IMR-90 (cell line): ENCODE measurements around the gene NR2C2. TPM values are rescaled to one million over a fixed set of nuclear protein-coding genes. Genes with fewer than 3 reads are reported as not detected.

Source experiments
- ATAC-seq: fragments of 200-7000 bp; cut with Tn5 transposase; 2 replicates; pipeline ENCODE4 v1.9.1; 2020; ENCODE audit warnings: low read depth, mild to moderate bottlenecking, moderate library complexity
- BruUV-seq: library from RNA; stranded (reverse); fragments of 400-500 nt; replicated peaks from 2 replicates; lab custom pipeline; 2021; lab: Mats Ljungman, UMichigan
- CTCF ChIA-PET: fragments of 300-600 bp; formaldehyde crosslinking; extraction: SDS; loops from one replicate; lab custom pipeline; 2021; ENCODE audit warnings: antibody characterized with exemption; lab: Yijun Ruan, JAX
- POLR2A ChIA-PET: fragments of 300-600 bp; sonication (Branson Sonifier 250); formaldehyde crosslinking; loops from one replicate; lab custom pipeline; 2022; ENCODE audit warnings: antibody characterized with exemption; ENCODE audit not compliant: unreplicated experiment; lab: Charles Lee
- DNase-seq: peaks from one replicate; pipeline ENCODE4 v3.0.0; 2013
- H2AFZ ChIP-seq: replicated peaks from 2 replicates; pipeline ENCODE3; 2013; ENCODE audit warnings: low read length, mild to moderate bottlenecking; ENCODE audit not compliant: poor library complexity
- H2AK5ac ChIP-seq: 2 replicates; pipeline ENCODE4 v1.6.1; 2013; ENCODE audit warnings: low read depth, low read length, inconsistent platforms
- H2AK9ac ChIP-seq: replicated peaks from 2 replicates; pipeline ENCODE3; 2013; ENCODE audit warnings: mild to moderate bottlenecking, low read depth, low read length, moderate library complexity; ENCODE audit not compliant: poor library complexity
- H2BK120ac ChIP-seq: 2 replicates; pipeline ENCODE4 v1.6.1; 2013; ENCODE audit warnings: low read depth, low read length, inconsistent platforms
- H2BK15ac ChIP-seq: 3 replicates; pipeline ENCODE4 v1.6.1; 2013; ENCODE audit warnings: low read depth, low read length, inconsistent platforms
- H2BK20ac ChIP-seq: 2 replicates; pipeline ENCODE4 v1.6.1; 2013; ENCODE audit warnings: low read depth, mild to moderate bottlenecking, inconsistent platforms, low read length, moderate library complexity
- H2BK5ac ChIP-seq: 2 replicates; pipeline ENCODE4 v1.6.1; 2013; ENCODE audit warnings: mild to moderate bottlenecking, low read depth, low read length, inconsistent platforms; ENCODE audit not compliant: poor library complexity, severe bottlenecking
- H3K14ac ChIP-seq: replicated peaks from 2 replicates; pipeline ENCODE4 v1.6.1; 2013; ENCODE audit warnings: low read depth, low read length, inconsistent platforms
- H3K18ac ChIP-seq: 2 replicates; pipeline ENCODE4 v1.6.1; 2013; ENCODE audit warnings: low read depth, low read length, control low read depth
- H3K23ac ChIP-seq: 2 replicates; pipeline ENCODE4 v1.6.1; 2013; ENCODE audit warnings: low read depth, low read length, inconsistent platforms
- H3K27ac ChIP-seq: 2 replicates; pipeline ENCODE4 v1.5.1; 2013; ENCODE audit warnings: mild to moderate bottlenecking, control low read depth, low read length; ENCODE audit not compliant: insufficient read depth
- H3K27me3 ChIP-seq: 2 replicates; pipeline ENCODE4 v1.6.1; 2013; ENCODE audit warnings: low read length; ENCODE audit not compliant: control insufficient read depth, insufficient read depth
- H3K36me3 ChIP-seq: 2 replicates; pipeline ENCODE4 v1.6.1; 2013; ENCODE audit warnings: low read length, mixed read lengths; ENCODE audit not compliant: control insufficient read depth, insufficient read depth
- H3K4ac ChIP-seq: 2 replicates; pipeline ENCODE4 v1.6.1; 2013; ENCODE audit warnings: low read depth, low read length, inconsistent platforms
- H3K4me1 ChIP-seq: 2 replicates; pipeline ENCODE4 v1.6.1; 2013; ENCODE audit warnings: low read length, mixed read lengths; ENCODE audit not compliant: control insufficient read depth, insufficient read depth
- H3K4me2 ChIP-seq: 2 replicates; pipeline ENCODE4 v1.6.1; 2013; ENCODE audit warnings: low read depth, mild to moderate bottlenecking, control low read depth, low read length, moderate library complexity
- H3K4me3 ChIP-seq: 2 replicates; pipeline ENCODE4 v1.5.1; 2013; ENCODE audit warnings: low read depth, mild to moderate bottlenecking, control low read depth, low read length, moderate library complexity; ENCODE audit not compliant: insufficient read depth
- H3K56ac ChIP-seq: 2 replicates; pipeline ENCODE4 v1.6.1; 2013; ENCODE audit warnings: low read length, inconsistent platforms; ENCODE audit not compliant: insufficient read depth; ENCODE audit errors: extremely low read depth
- H3K79me1 ChIP-seq, 2 experiments: 2 replicates each; pipeline ENCODE4 v1.6.1; 2013; ENCODE audit warnings: low read length in 2 of 2, inconsistent platforms in 1 of 2, low read depth in 1 of 2
- H3K9ac ChIP-seq: 2 replicates; pipeline ENCODE4 v1.6.1; 2013; ENCODE audit warnings: low read depth, low read length, control low read depth
- H3K9me1 ChIP-seq: 2 replicates; pipeline ENCODE4 v1.6.1; 2013; ENCODE audit warnings: low read length, inconsistent platforms; ENCODE audit not compliant: insufficient read depth
- H3K9me3 ChIP-seq: 2 replicates; pipeline ENCODE4 v1.6.1; 2013; ENCODE audit warnings: low read length; ENCODE audit not compliant: control insufficient read depth, insufficient read depth
- H4K20me1 ChIP-seq: 2 replicates; pipeline ENCODE4 v1.6.1; 2013; ENCODE audit warnings: low read length, inconsistent platforms; ENCODE audit not compliant: insufficient read depth
- H4K5ac ChIP-seq: 2 replicates; pipeline ENCODE4 v1.6.1; 2013; ENCODE audit warnings: mild to moderate bottlenecking, low read depth, low read length, control low read depth
- H4K8ac ChIP-seq, 2 experiments: 2 replicates each; pipeline ENCODE4 v1.6.1; 2013; ENCODE audit warnings: low read depth in 2 of 2, low read length in 2 of 2, control low read depth in 1 of 2, inconsistent platforms in 1 of 2
- H4K91ac ChIP-seq: 2 replicates; pipeline ENCODE4 v1.6.1; 2013; ENCODE audit warnings: low read depth, low read length, inconsistent platforms; ENCODE audit not compliant: insufficient read depth
- BHLHE40 ChIP-seq: fragments of 150-350 bp; IDR thresholded peaks from 2 replicates; pipeline ENCODE4 v1.6.1; 2016; ENCODE audit warnings: mild to moderate bottlenecking, low read depth, low read length
- CEBPB ChIP-seq: IDR thresholded peaks from 2 replicates; pipeline ENCODE4 v1.6.1; 2012; ENCODE audit warnings: low read depth, low read length, improper control_type of control experiment
- CHD1 ChIP-seq: IDR thresholded peaks from 2 replicates; pipeline ENCODE4 v1.6.1; 2012; ENCODE audit warnings: low read depth, low read length, improper control_type of control experiment
- FOS ChIP-seq: fragments of 150-350 bp; IDR thresholded peaks from 2 replicates; pipeline ENCODE4 v1.6.1; 2016; ENCODE audit warnings: low read depth, low read length
- MAFK ChIP-seq: IDR thresholded peaks from 2 replicates; pipeline ENCODE4 v1.6.1; 2012; ENCODE audit warnings: low read depth, low read length, improper control_type of control experiment
- MAZ ChIP-seq: IDR thresholded peaks from 2 replicates; pipeline ENCODE4 v1.6.1; 2012; ENCODE audit warnings: low read depth, mild to moderate bottlenecking, low read length, improper control_type of control experiment, moderate library complexity, borderline replicate concordance
- MXI1 ChIP-seq: IDR thresholded peaks from 2 replicates; pipeline ENCODE4 v1.6.1; 2012; ENCODE audit warnings: low read depth, mild to moderate bottlenecking, low read length, moderate library complexity, borderline replicate concordance
- NFE2L2 ChIP-seq: fragments of 150-350 bp; IDR thresholded peaks from 2 replicates; pipeline ENCODE4 v1.6.1; 2016; ENCODE audit warnings: low read depth, mild to moderate bottlenecking, low read length
- POLR2A ChIP-seq: IDR thresholded peaks from 2 replicates; pipeline ENCODE4 v1.6.1; 2012; ENCODE audit warnings: mild to moderate bottlenecking, low read depth, low read length
- RAD21 ChIP-seq: IDR thresholded peaks from 2 replicates; pipeline ENCODE4 v1.6.1; 2012; ENCODE audit warnings: low read length, improper control_type of control experiment
- RCOR1 ChIP-seq: IDR thresholded peaks from 2 replicates; pipeline ENCODE4 v1.6.1; 2012; ENCODE audit warnings: mild to moderate bottlenecking, low read length, improper control_type of control experiment; ENCODE audit not compliant: insufficient replicate concordance
- RFX5 ChIP-seq: IDR thresholded peaks from 2 replicates; pipeline ENCODE4 v1.8.0; 2012; ENCODE audit warnings: low read depth, mild to moderate bottlenecking, low read length, moderate library complexity
- SMC3 ChIP-seq: fragments of 150-350 bp; IDR thresholded peaks from 2 replicates; pipeline ENCODE4 v1.6.1; 2016; ENCODE audit warnings: low read depth, mild to moderate bottlenecking, antibody characterized with exemption, low read length, moderate library complexity
- WGBS, 2 experiments: methylation state at CpG; one replicate each; pipeline versions ENCODE4 v1.1.5 to v1.1.7; 2013; ENCODE audit warnings: missing lambda C conversion rate in 2 of 2; ENCODE audit not compliant: insufficient read length in 1 of 2; ENCODE audit errors: extremely low coverage in 2 of 2; 5-methylcytosine and 5-hydroxymethylcytosine counted together
- dilution Hi-C: fragments of 300-500 bp; cut with HindIII; formaldehyde crosslinking; loops from one replicate; pipeline ENCODE4 v1.14.3; 2018; ENCODE audit warnings: low sequenced_read_pairs; ENCODE audit not compliant: unreplicated experiment
- in situ Hi-C: fragments of 300-500 bp; cut with MboI; formaldehyde crosslinking; loops from 3 replicates; pipeline ENCODE4 v1.14.3; 2019; ENCODE audit warnings: low sequenced_read_pairs, inconsistent platforms, mixed read lengths
- intact Hi-C: fragments of 100-400 bp; cut with micrococcal nuclease; formaldehyde crosslinking; loops from 2 replicates; pipeline ENCODE4 v1.10.0; 2022
- polyA plus RNA-seq, 3 experiments: library from polyadenylated mRNA; depleted of rRNA; stranded (reverse); fragments of >200 nt; gene quantifications; 2 replicates each; pipeline ENCODE4 v1.2.3, GENCODE V29; 2012; ENCODE audit warnings: low replicate concordance in 1 of 3
- total RNA-seq: library from RNA; depleted of rRNA; stranded (reverse); fragments of >200 nt; gene quantifications from 2 replicates; pipeline ENCODE4 v1.2.3, GENCODE V29; 2012
- TF ChIP-seq, protein P1 (sequence below): fragments of 150-350 bp; IDR thresholded peaks from 2 replicates; pipeline ENCODE4 v1.6.1; 2017; ENCODE audit warnings: mild to moderate bottlenecking, antibody characterized with exemption, low read length, low read depth
- TF ChIP-seq, protein P2 (sequence below): fragments of 150-350 bp; IDR thresholded peaks from 2 replicates; pipeline ENCODE4 v1.6.1; 2016; ENCODE audit warnings: low read depth, mild to moderate bottlenecking, low read length, moderate library complexity, borderline replicate concordance
- TF ChIP-seq, protein P3 (sequence below): conservative IDR thresholded peaks from 2 replicates; pipeline ENCODE4 v1.5.1; 2012; ENCODE audit warnings: mild to moderate bottlenecking, low read depth, low read length, improper control_type of control experiment

The NR2C2 gene
- total and polyA plus RNA-seq, 2 of the 4 experiments (the other 2 are of a cell fraction), result 10.4 to 13.8 TPM

GRCh38 chr3:15045667-15046066 lies 98.3 kb downstream of the NR2C2 start:
- Histone ChIP-seq H3K27me3 (no peaks in the 10 kb centered on the region), H3K4me3 (no peak overlapping the region), H2BK5ac (no peak overlapping the region), H2BK120ac (no peak overlapping the region), H2BK20ac (no peak overlapping the region), H3K56ac (no peak overlapping the region), H3K79me1 (peaks cover 14 to 16% of the 10 kb centered on the region in 2 experiments), H3K4ac (no peak overlapping the region), H3K23ac (no peak overlapping the region), H3K27ac (no peak overlapping the region), H3K9me1 (no peaks in the 10 kb centered on the region; the same call in 1 of the 2 replicates), H3K4me2 (no peak overlapping the region), H3K4me1 (peaks cover 4% of the 10 kb centered on the region), H3K36me3 (peaks cover 60% of the 10 kb centered on the region), H3K18ac (no peak overlapping the region), H2AFZ (no peak overlapping the region), H3K14ac (no peak overlapping the region), H2BK15ac (no peak overlapping the region), H3K9me3 (no peaks in the 10 kb centered on the region), H4K5ac (no peak overlapping the region), H2AK9ac (no peak overlapping the region), H4K20me1 (no peaks in the 10 kb centered on the region; the same call in 1 of the 2 replicates), H4K8ac (no peak overlapping the region), H2AK5ac (no peak overlapping the region), H3K9ac (no peak overlapping the region), H4K91ac (no peak overlapping the region)
- WGBS, 2 experiments, result no CpG with 5 or more reads among the region's 1 CpG
- ATAC-seq, result no peak
- ChIA-PET CTCF (interaction anchor here (0.7 kb wide), 1 partner anchor 712 kb away, joined by 4 read pairs; no protein-coding TSS in a partner anchor), POLR2A (no interaction called here)
- BruUV-seq, result no TSS peak
- in situ Hi-C loops, result loop anchor here (25.0 kb wide), 1 partner anchor 383 kb away; the partner anchor contains the start of gene CCDC174
- intact Hi-C loops, result no loop called here
- dilution Hi-C loops, result no loop called here
- no peak for DNase-seq
- TF ChIP-seq NFE2L2, result no peak
- no peak for TF ChIP-seq RAD21
- no peak for TF ChIP-seq FOS
- TF ChIP-seq RCOR1, result no peak
- TF ChIP-seq MXI1, result no peak
- no peak for TF ChIP-seq RFX5
- TF ChIP-seq, protein P1, sequence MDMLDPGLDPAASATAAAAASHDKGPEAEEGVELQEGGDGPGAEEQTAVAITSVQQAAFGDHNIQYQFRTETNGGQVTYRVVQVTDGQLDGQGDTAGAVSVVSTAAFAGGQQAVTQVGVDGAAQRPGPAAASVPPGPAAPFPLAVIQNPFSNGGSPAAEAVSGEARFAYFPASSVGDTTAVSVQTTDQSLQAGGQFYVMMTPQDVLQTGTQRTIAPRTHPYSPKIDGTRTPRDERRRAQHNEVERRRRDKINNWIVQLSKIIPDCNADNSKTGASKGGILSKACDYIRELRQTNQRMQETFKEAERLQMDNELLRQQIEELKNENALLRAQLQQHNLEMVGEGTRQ, result no peak
- TF ChIP-seq CEBPB, result no peak
- no peak for TF ChIP-seq MAZ
- no peak for TF ChIP-seq MAFK
- TF ChIP-seq, protein P2, sequence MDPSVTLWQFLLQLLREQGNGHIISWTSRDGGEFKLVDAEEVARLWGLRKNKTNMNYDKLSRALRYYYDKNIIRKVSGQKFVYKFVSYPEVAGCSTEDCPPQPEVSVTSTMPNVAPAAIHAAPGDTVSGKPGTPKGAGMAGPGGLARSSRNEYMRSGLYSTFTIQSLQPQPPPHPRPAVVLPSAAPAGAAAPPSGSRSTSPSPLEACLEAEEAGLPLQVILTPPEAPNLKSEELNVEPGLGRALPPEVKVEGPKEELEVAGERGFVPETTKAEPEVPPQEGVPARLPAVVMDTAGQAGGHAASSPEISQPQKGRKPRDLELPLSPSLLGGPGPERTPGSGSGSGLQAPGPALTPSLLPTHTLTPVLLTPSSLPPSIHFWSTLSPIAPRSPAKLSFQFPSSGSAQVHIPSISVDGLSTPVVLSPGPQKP, result no peak
- TF ChIP-seq SMC3, result no peak
- TF ChIP-seq BHLHE40, result no peak
- TF ChIP-seq CHD1, result no peak
- TF ChIP-seq POLR2A, result no peak
- TF ChIP-seq, protein P3, sequence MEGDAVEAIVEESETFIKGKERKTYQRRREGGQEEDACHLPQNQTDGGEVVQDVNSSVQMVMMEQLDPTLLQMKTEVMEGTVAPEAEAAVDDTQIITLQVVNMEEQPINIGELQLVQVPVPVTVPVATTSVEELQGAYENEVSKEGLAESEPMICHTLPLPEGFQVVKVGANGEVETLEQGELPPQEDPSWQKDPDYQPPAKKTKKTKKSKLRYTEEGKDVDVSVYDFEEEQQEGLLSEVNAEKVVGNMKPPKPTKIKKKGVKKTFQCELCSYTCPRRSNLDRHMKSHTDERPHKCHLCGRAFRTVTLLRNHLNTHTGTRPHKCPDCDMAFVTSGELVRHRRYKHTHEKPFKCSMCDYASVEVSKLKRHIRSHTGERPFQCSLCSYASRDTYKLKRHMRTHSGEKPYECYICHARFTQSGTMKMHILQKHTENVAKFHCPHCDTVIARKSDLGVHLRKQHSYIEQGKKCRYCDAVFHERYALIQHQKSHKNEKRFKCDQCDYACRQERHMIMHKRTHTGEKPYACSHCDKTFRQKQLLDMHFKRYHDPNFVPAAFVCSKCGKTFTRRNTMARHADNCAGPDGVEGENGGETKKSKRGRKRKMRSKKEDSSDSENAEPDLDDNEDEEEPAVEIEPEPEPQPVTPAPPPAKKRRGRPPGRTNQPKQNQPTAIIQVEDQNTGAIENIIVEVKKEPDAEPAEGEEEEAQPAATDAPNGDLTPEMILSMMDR, result no peak
